ENCODE results near the gene PTK6.
A peak's percentile ranks its signal among the peaks of the same experiment; 100 is the strongest.
"Not testable (repeated sequence)": the region's sequence is repeated elsewhere in the genome, so short reads cannot be mapped to it uniquely, and the experiment has no call there.

Gene PTK6

GRCh38 chr20:63487781-63488241, 49.4 kb downstream of the PTK6 start:
- Histone ChIP-seq H3K36me3 (ENCODE audit: control insufficient read depth, insufficient read depth, low read length) (peaks cover 9% of the 10 kb centered on the region; the same call in 1 of the 2 replicates), H3K4me3 (ENCODE audit: low read depth, low read length) (peak overlapping the region; percentile 32; the same call in 1 of the 2 replicates), H3K4me1 (ENCODE audit: control insufficient read depth, insufficient read depth, low read length) (peaks cover 3% of the 10 kb centered on the region; the same call in 1 of the 2 replicates), H3K9ac (ENCODE audit: low read depth, low read length) (no peak overlapping the region), H3K27me3 (ENCODE audit: control insufficient read depth, insufficient read depth, low read length) (peaks cover 21% of the 10 kb centered on the region), H3K9me3 (ENCODE audit: control insufficient read depth, insufficient read depth, low read length) (no peaks in the 10 kb centered on the region), H3K27ac (ENCODE audit: low read depth, low read length) (no peak overlapping the region)

GRCh38 chr20:63487116-63487764, 49.9 kb downstream of the PTK6 start:
- Histone ChIP-seq H3K9ac (ENCODE audit: low read depth, low read length) (no peak overlapping the region), H3K9me3 (ENCODE audit: control insufficient read depth, insufficient read depth, low read length) (no peaks in the 10 kb centered on the region), H3K4me1 (ENCODE audit: control insufficient read depth, insufficient read depth, low read length) (peaks cover 3% of the 10 kb centered on the region; the same call in 1 of the 2 replicates), H3K4me3 (ENCODE audit: low read depth, low read length) (no peak overlapping the region), H3K27ac (ENCODE audit: low read depth, low read length) (no peak overlapping the region), H3K27me3 (ENCODE audit: control insufficient read depth, insufficient read depth, low read length) (peaks cover 21% of the 10 kb centered on the region), H3K36me3 (ENCODE audit: control insufficient read depth, insufficient read depth, low read length) (peaks cover 4% of the 10 kb centered on the region; the same call in 1 of the 2 replicates)

GRCh38 chr20:63486300-63486855, 50.8 kb downstream of the PTK6 start:
- Histone ChIP-seq H3K4me3 (ENCODE audit: low read depth, low read length) (no peak overlapping the region), H3K27ac (ENCODE audit: low read depth, low read length) (no peak overlapping the region), H3K9ac (ENCODE audit: low read depth, low read length) (no peak overlapping the region), H3K27me3 (ENCODE audit: control insufficient read depth, insufficient read depth, low read length) (peaks cover 21% of the 10 kb centered on the region), H3K4me1 (ENCODE audit: control insufficient read depth, insufficient read depth, low read length) (peaks cover 11% of the 10 kb centered on the region; the same call in 1 of the 2 replicates), H3K9me3 (ENCODE audit: control insufficient read depth, insufficient read depth, low read length) (no peaks in the 10 kb centered on the region), H3K36me3 (ENCODE audit: control insufficient read depth, insufficient read depth, low read length) (0 out of 2 replicates have a peak, but pooled peaks cover 2% of the 10 kb centered on the region)

- Histone ChIP-seq H3K36me3 (ENCODE audit: control insufficient read depth, insufficient read depth, low read length) (no peaks in the 10 kb centered on the region), H3K27me3 (ENCODE audit: control insufficient read depth, insufficient read depth, low read length) (peaks cover 21% of the 10 kb centered on the region), H3K9me3 (ENCODE audit: control insufficient read depth, insufficient read depth, low read length) (no peaks in the 10 kb centered on the region), H3K27ac (ENCODE audit: low read depth, low read length) (no peak overlapping the region), H3K4me3 (ENCODE audit: low read depth, low read length) (no peak overlapping the region), H3K9ac (ENCODE audit: low read depth, low read length) (no peak overlapping the region), H3K4me1 (ENCODE audit: control insufficient read depth, insufficient read depth, low read length) (peaks cover 11% of the 10 kb centered on the region; the same call in 1 of the 2 replicates)
Measured at GRCh38 chr20:63484651-63485403, 52.3 kb downstream of the PTK6 start.

- Histone ChIP-seq H3K4me1 (ENCODE audit: control insufficient read depth, insufficient read depth, low read length) (peaks cover 11% of the 10 kb centered on the region; the same call in 1 of the 2 replicates), H3K27ac (ENCODE audit: low read depth, low read length) (no peak overlapping the region), H3K9ac (ENCODE audit: low read depth, low read length) (no peak overlapping the region), H3K4me3 (ENCODE audit: low read depth, low read length) (no peak overlapping the region), H3K9me3 (ENCODE audit: control insufficient read depth, insufficient read depth, low read length) (no peaks in the 10 kb centered on the region), H3K27me3 (ENCODE audit: control insufficient read depth, insufficient read depth, low read length) (peaks cover 18% of the 10 kb centered on the region), H3K36me3 (ENCODE audit: control insufficient read depth, insufficient read depth, low read length) (no peaks in the 10 kb centered on the region)
Measured at GRCh38 chr20:63484236-63484635, 52.9 kb downstream of the PTK6 start.

- Histone ChIP-seq H3K27me3 (ENCODE audit: control insufficient read depth, insufficient read depth, low read length) (peaks cover 14% of the 10 kb centered on the region), H3K9me3 (ENCODE audit: control insufficient read depth, insufficient read depth, low read length) (no peaks in the 10 kb centered on the region), H3K36me3 (ENCODE audit: control insufficient read depth, insufficient read depth, low read length) (no peaks in the 10 kb centered on the region), H3K4me1 (ENCODE audit: control insufficient read depth, insufficient read depth, low read length) (peaks cover 11% of the 10 kb centered on the region; the same call in 1 of the 2 replicates), H3K9ac (ENCODE audit: low read depth, low read length) (no peak overlapping the region), H3K4me3 (ENCODE audit: low read depth, low read length) (no peak overlapping the region), H3K27ac (ENCODE audit: low read depth, low read length) (no peak overlapping the region)
Measured at GRCh38 chr20:63483834-63484233, 53.3 kb downstream of the PTK6 start.

- no peak overlapping the region for H3K27ac ChIP-seq (ENCODE audit: low read depth, low read length)
- no peaks in the 10 kb centered on the region for H3K9me3 ChIP-seq (ENCODE audit: control insufficient read depth, insufficient read depth, low read length)
- H3K4me1 ChIP-seq (ENCODE audit: control insufficient read depth, insufficient read depth, low read length) = peaks cover 15% of the 10 kb centered on the region
- H3K27me3 ChIP-seq (ENCODE audit: control insufficient read depth, insufficient read depth, low read length) = peaks cover under 1% of the 10 kb centered on the region; the same call in 1 of the 2 replicates
- H3K36me3 ChIP-seq (ENCODE audit: control insufficient read depth, insufficient read depth, low read length) = no peaks in the 10 kb centered on the region
- H3K9ac ChIP-seq (ENCODE audit: low read depth, low read length) = no peak overlapping the region
- H3K4me3 ChIP-seq (ENCODE audit: low read depth, low read length) = no peak overlapping the region
Measured at GRCh38 chr20:63482021-63482587, 55.1 kb downstream of the PTK6 start.

GRCh38 chr20:63481503-63481902, 55.7 kb downstream of the PTK6 start:
- H3K4me3 ChIP-seq (ENCODE audit: low read depth, low read length) = no peak overlapping the region
- H3K27ac ChIP-seq (ENCODE audit: low read depth, low read length) = no peak overlapping the region
- H3K9ac ChIP-seq (ENCODE audit: low read depth, low read length) = no peak overlapping the region
- H3K4me1 ChIP-seq (ENCODE audit: control insufficient read depth, insufficient read depth, low read length) = peaks cover 15% of the 10 kb centered on the region
- no peaks in the 10 kb centered on the region for H3K36me3 ChIP-seq (ENCODE audit: control insufficient read depth, insufficient read depth, low read length)
- no peaks in the 10 kb centered on the region for H3K27me3 ChIP-seq (ENCODE audit: control insufficient read depth, insufficient read depth, low read length)
- H3K9me3 ChIP-seq (ENCODE audit: control insufficient read depth, insufficient read depth, low read length) = no peaks in the 10 kb centered on the region

GRCh38 chr20:63479695-63480419, 57.3 kb downstream of the PTK6 start:
- not testable (repeated sequence) for H3K9me3 ChIP-seq (ENCODE audit: control insufficient read depth, insufficient read depth, low read length); H3K4me3 ChIP-seq (ENCODE audit: low read depth, low read length); H3K36me3 ChIP-seq (ENCODE audit: control insufficient read depth, insufficient read depth, low read length); H3K9ac ChIP-seq (ENCODE audit: low read depth, low read length); H3K27ac ChIP-seq (ENCODE audit: low read depth, low read length); H3K27me3 ChIP-seq (ENCODE audit: control insufficient read depth, insufficient read depth, low read length)
- peaks cover 15% of the 10 kb centered on the region for H3K4me1 ChIP-seq (ENCODE audit: control insufficient read depth, insufficient read depth, low read length)
